HG03571 (cell line): ENCODE measurements around the gene ST3GAL6.

ENCODE experiments used
- ATAC-seq: cut with Tn5 transposase; IDR thresholded peaks from one replicate; pipeline ENCODE4 v1.9.1; 2021; ENCODE audit not compliant: unreplicated experiment

ST3GAL6 gene

GRCh38 chr3:98739266-98739665 is 23.9 kb upstream of the ST3GAL6 start:
- no peak for ATAC-seq

GRCh38 chr3:98740324-98740723 is 22.8 kb upstream of the ST3GAL6 start:
- ATAC-seq = no peak

GRCh38 chr3:98741121-98741716 is 21.9 kb upstream of the ST3GAL6 start:
- no peak for ATAC-seq

GRCh38 chr3:98743071-98743470 is 20.1 kb upstream of the ST3GAL6 start:
- ATAC-seq = no peak

GRCh38 chr3:98744283-98744682 is 18.9 kb upstream of the ST3GAL6 start:
- ATAC-seq = no peak

- no peak for ATAC-seq
These were observed 17.4 kb upstream of the ST3GAL6 start for GRCh38 chr3:98745718-98746117.

GRCh38 chr3:98746122-98746521 is 17.0 kb upstream of the ST3GAL6 start:
- ATAC-seq = no peak

GRCh38 chr3:98746882-98747281 is 16.3 kb upstream of the ST3GAL6 start:
- no peak for ATAC-seq

GRCh38 chr3:98750276-98750919 is 12.7 kb upstream of the ST3GAL6 start:
- no peak for ATAC-seq

GRCh38 chr3:98754483-98754882 is 8.7 kb upstream of the ST3GAL6 start:
- no peak for ATAC-seq

GRCh38 chr3:98755601-98756000 is 7.5 kb upstream of the ST3GAL6 start:
- ATAC-seq = no peak

GRCh38 chr3:98759629-98760028 is 3.5 kb upstream of the ST3GAL6 start:
- ATAC-seq = no peak

- ATAC-seq = no peak
These were observed 1.4 kb upstream of the ST3GAL6 start for GRCh38 chr3:98761643-98762229.

GRCh38 chr3:98763819-98764418 is 779 bp downstream of the ST3GAL6 start:
- ATAC-seq = no peak

GRCh38 chr3:98764472-98764884 is 1.3 kb downstream of the ST3GAL6 start:
- no peak for ATAC-seq

- ATAC-seq = no peak
These were observed 2.6 kb downstream of the ST3GAL6 start for GRCh38 chr3:98765721-98766120.

- no peak for ATAC-seq
These were observed 3.8 kb downstream of the ST3GAL6 start for GRCh38 chr3:98766924-98767323.

GRCh38 chr3:98768961-98769360 is 5.8 kb downstream of the ST3GAL6 start:
- no peak for ATAC-seq

GRCh38 chr3:98769448-98769847 is 6.3 kb downstream of the ST3GAL6 start:
- no peak for ATAC-seq

GRCh38 chr3:98770261-98771039 is 7.3 kb downstream of the ST3GAL6 start:
- no peak for ATAC-seq

- ATAC-seq = no peak
These were observed 8.9 kb downstream of the ST3GAL6 start for GRCh38 chr3:98772022-98772421.
